ENCODE data around the gene PRKD1.

PRKD1 gene

DNA sequence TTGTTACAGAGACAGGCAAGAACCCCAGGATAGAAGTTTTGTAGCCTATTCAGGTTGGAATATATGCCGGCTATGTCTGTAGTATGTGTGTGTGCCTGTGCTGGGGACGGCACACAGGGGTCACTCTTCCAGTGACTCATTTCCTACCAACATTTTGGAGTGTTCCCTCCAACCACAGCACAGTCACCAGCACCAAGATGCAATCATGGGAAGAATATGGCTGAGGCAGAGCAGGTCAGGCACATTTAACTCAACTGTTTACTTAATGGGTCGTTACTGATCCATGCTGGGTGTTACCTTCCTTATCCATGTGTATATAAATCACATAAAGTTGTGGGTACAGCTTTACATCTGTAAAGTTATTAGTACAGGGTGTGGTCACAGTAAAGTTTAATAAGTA, 178.3 kb downstream of the PRKD1 start:
- H3K27ac ChIP-seq (ENCODE audit: insufficient read depth in 1 of 2, low read depth in 1 of 2, low read length in 2 of 2, poor library complexity in 1 of 2, severe bottlenecking in 2 of 2) = no peak overlapping the region

DNA sequence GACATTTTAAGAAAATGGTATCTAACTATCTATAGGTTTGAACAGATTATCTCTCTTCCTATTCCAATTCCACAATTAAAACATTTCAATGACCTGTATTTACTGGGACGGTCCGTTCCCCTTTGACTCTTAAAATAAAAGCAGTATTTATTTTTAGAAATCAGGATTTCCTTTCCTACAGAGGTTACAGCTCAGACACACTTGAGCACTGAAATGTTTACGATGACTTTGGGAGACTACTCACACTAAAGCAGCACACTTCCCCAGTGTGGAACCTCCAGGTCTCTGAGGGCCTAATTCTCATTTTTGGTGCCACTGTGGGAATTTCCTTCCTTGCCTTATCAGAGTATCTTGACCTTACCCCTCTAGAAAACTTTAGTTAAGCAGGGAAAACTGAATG, 181.8 kb downstream of the PRKD1 start:
- H3K27me3 ChIP-seq (replicated peaks in 2 of 5; ENCODE audit: control insufficient read depth in 4 of 5, insufficient read depth in 5 of 5, low read length in 4 of 5) = no peaks in the 10 kb centered on the region
- no peaks in the 10 kb centered on the region for H3K9me3 ChIP-seq (ENCODE audit: control extremely low read depth in 1 of 5, control insufficient read depth in 4 of 5, insufficient read depth in 2 of 5, low read depth in 1 of 5, low read length in 4 of 5)
- no peaks in the 10 kb centered on the region for H3K4me1 ChIP-seq (ENCODE audit: control extremely low read depth in 1 of 4, control insufficient read depth in 4 of 4, insufficient read depth in 4 of 4, low read length in 3 of 4)
- no peaks in the 10 kb centered on the region for H3K36me3 ChIP-seq (ENCODE audit: control insufficient read depth in 4 of 4, insufficient read depth in 4 of 4, low read length in 3 of 4)
- no peak for DNase-seq
- H3K27ac ChIP-seq (ENCODE audit: insufficient read depth in 1 of 2, low read depth in 1 of 2, low read length in 2 of 2, poor library complexity in 1 of 2, severe bottlenecking in 2 of 2) = no peak overlapping the region
- ChIA-PET CTCF (interaction anchor here (0.7 kb wide), 1 partner anchor 11 kb away, joined by 3 read pairs; no protein-coding TSS in a partner anchor), POLR2A (no interaction called here)
- no peak overlapping the region for H3K4me3 ChIP-seq (ENCODE audit: control insufficient read depth in 1 of 7, extremely low read depth in 1 of 7, insufficient read depth in 4 of 7, low read depth in 2 of 7, low read length in 6 of 7)
- WGBS (ENCODE audit: insufficient coverage) = 0% methylated on average over 3 of the region's 3 CpGs

More for the DNA sequence above, 178.3 kb downstream of the PRKD1 start:
- H3K9me3 ChIP-seq (ENCODE audit: control extremely low read depth in 1 of 5, control insufficient read depth in 4 of 5, insufficient read depth in 2 of 5, low read depth in 1 of 5, low read length in 4 of 5) = no peaks in the 10 kb centered on the region
- H3K4me3 ChIP-seq (ENCODE audit: control insufficient read depth in 1 of 7, extremely low read depth in 1 of 7, insufficient read depth in 4 of 7, low read depth in 2 of 7, low read length in 6 of 7) = no peak overlapping the region
- no peaks in the 10 kb centered on the region for H3K4me1 ChIP-seq (ENCODE audit: control extremely low read depth in 1 of 4, control insufficient read depth in 4 of 4, insufficient read depth in 4 of 4, low read length in 3 of 4)
- H3K36me3 ChIP-seq (ENCODE audit: control insufficient read depth in 4 of 4, insufficient read depth in 4 of 4, low read length in 3 of 4) = no peaks in the 10 kb centered on the region
- no CpG with 5 or more reads among the region's 3 CpGs for WGBS (ENCODE audit: insufficient coverage)
- ChIA-PET CTCF (no interaction called here), POLR2A (no interaction called here)
- peaks cover 0 to 2% (median 0%) of the 10 kb centered on the region in 5 experiments for H3K27me3 ChIP-seq (replicated peaks in 2 of 5; ENCODE audit: control insufficient read depth in 4 of 5, insufficient read depth in 5 of 5, low read length in 4 of 5)
- DNase-seq = no peak

DNA sequence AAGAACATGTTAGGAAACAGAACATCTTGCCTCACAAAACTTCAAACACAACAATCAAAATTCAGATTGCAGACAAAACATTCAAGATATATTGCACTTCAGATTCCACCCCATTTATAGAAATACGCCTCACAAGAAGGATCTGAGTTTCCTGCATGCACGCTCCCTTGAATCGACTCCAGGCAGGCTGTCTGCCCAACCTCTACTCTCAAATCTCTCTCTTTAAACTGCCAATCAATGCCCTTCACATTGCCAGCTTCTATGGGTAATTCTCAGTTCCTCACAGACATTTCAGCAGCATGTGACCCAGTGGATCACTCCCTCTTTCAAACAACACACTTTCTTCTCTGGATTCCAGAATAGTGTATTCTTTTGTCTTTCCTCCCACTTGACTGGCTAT, 184.1 kb downstream of the PRKD1 start:
- Histone ChIP-seq H3K36me3 (ENCODE audit: control insufficient read depth in 4 of 4, insufficient read depth in 4 of 4, low read length in 3 of 4) (no peaks in the 10 kb centered on the region), H3K27me3 (replicated peaks in 2 of 5; ENCODE audit: control insufficient read depth in 4 of 5, insufficient read depth in 5 of 5, low read length in 4 of 5) (no peaks in the 10 kb centered on the region), H3K27ac (ENCODE audit: insufficient read depth in 1 of 2, low read depth in 1 of 2, low read length in 2 of 2, poor library complexity in 1 of 2, severe bottlenecking in 2 of 2) (no peak overlapping the region), H3K4me3 (ENCODE audit: control insufficient read depth in 1 of 7, extremely low read depth in 1 of 7, insufficient read depth in 4 of 7, low read depth in 2 of 7, low read length in 6 of 7) (no peak overlapping the region), H3K4me1 (ENCODE audit: control extremely low read depth in 1 of 4, control insufficient read depth in 4 of 4, insufficient read depth in 4 of 4, low read length in 3 of 4) (no peaks in the 10 kb centered on the region), H3K9me3 (ENCODE audit: control extremely low read depth in 1 of 5, control insufficient read depth in 4 of 5, insufficient read depth in 2 of 5, low read depth in 1 of 5, low read length in 4 of 5) (no peaks in the 10 kb centered on the region)
- CTCF ChIA-PET = no interaction called here
- DNase-seq = no peak
- POLR2A ChIA-PET = no interaction called here
- WGBS (ENCODE audit: insufficient coverage) = 56% methylated on average over 3 of the region's 3 CpGs

DNA sequence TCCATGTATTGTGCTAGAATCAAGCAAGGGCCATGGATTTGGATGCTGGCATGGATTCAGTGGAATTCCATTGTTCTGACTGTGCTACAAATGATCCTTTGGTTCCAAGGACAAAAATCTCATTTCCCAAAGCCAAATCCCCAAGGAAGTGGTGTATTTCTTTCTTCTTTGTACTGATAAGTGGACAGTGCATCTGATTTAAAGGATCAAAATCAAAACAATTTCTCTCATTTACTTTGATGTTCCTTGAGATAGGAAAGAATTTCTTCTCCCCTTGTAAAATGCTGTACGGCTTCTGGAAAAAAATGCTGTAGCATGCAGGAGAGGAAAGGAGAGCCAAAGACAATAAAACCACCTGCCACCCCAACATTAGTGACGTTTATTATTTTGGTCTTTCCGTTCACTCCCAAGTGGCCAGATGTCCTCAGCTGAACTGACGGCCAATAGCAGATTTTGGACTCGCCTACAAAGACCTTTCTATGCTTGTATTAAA, 185.7 kb downstream of the PRKD1 start:
- CTCF ChIA-PET = no interaction called here
- no peaks in the 10 kb centered on the region for H3K4me1 ChIP-seq (ENCODE audit: control extremely low read depth in 1 of 4, control insufficient read depth in 4 of 4, insufficient read depth in 4 of 4, low read length in 3 of 4)
- POLR2A ChIA-PET = no interaction called here
- H3K27ac ChIP-seq (ENCODE audit: insufficient read depth in 1 of 2, low read depth in 1 of 2, low read length in 2 of 2, poor library complexity in 1 of 2, severe bottlenecking in 2 of 2) = no peak overlapping the region
- WGBS (ENCODE audit: insufficient coverage) = 100% methylated on average over 3 of the region's 5 CpGs
- no peaks in the 10 kb centered on the region for H3K27me3 ChIP-seq (replicated peaks in 2 of 5; ENCODE audit: control insufficient read depth in 4 of 5, insufficient read depth in 5 of 5, low read length in 4 of 5)
- H3K4me3 ChIP-seq (ENCODE audit: control insufficient read depth in 1 of 7, extremely low read depth in 1 of 7, insufficient read depth in 4 of 7, low read depth in 2 of 7, low read length in 6 of 7) = no peak overlapping the region
- H3K9me3 ChIP-seq (ENCODE audit: control extremely low read depth in 1 of 5, control insufficient read depth in 4 of 5, insufficient read depth in 2 of 5, low read depth in 1 of 5, low read length in 4 of 5) = no peaks in the 10 kb centered on the region
- DNase-seq = no peak
- H3K36me3 ChIP-seq (ENCODE audit: control insufficient read depth in 4 of 4, insufficient read depth in 4 of 4, low read length in 3 of 4) = no peaks in the 10 kb centered on the region

DNA sequence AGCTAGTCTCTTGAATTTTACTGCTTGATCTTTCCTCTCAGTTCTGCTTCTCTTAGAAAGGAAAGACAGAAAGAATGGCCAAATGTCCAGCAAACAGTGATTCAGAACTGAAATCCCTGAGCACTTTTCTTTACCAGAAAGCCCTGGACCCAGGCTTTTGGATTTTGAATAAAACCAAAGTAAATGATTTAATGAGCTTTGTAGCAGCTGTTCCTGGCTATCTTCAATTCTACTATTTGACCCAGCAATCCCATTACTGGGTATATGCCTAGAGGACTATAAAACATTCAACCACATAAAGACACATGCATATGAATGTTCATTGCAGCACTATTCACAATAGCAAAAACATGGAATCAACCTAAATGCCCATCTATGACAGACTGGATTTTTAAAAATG, 187.2 kb downstream of the PRKD1 start:
- ChIA-PET CTCF (no interaction called here), POLR2A (no interaction called here)
- no peak for DNase-seq
- Histone ChIP-seq H3K27me3 (replicated peaks in 2 of 5; ENCODE audit: control insufficient read depth in 4 of 5, insufficient read depth in 5 of 5, low read length in 4 of 5) (no peaks in the 10 kb centered on the region), H3K4me1 (ENCODE audit: control extremely low read depth in 1 of 4, control insufficient read depth in 4 of 4, insufficient read depth in 4 of 4, low read length in 3 of 4) (no peaks in the 10 kb centered on the region), H3K27ac (ENCODE audit: insufficient read depth in 1 of 2, low read depth in 1 of 2, low read length in 2 of 2, poor library complexity in 1 of 2, severe bottlenecking in 2 of 2) (no peak overlapping the region), H3K9me3 (ENCODE audit: control extremely low read depth in 1 of 5, control insufficient read depth in 4 of 5, insufficient read depth in 2 of 5, low read depth in 1 of 5, low read length in 4 of 5) (no peaks in the 10 kb centered on the region), H3K4me3 (ENCODE audit: control insufficient read depth in 1 of 7, extremely low read depth in 1 of 7, insufficient read depth in 4 of 7, low read depth in 2 of 7, low read length in 6 of 7) (no peak overlapping the region), H3K36me3 (ENCODE audit: control insufficient read depth in 4 of 4, insufficient read depth in 4 of 4, low read length in 3 of 4) (no peaks in the 10 kb centered on the region)

DNA sequence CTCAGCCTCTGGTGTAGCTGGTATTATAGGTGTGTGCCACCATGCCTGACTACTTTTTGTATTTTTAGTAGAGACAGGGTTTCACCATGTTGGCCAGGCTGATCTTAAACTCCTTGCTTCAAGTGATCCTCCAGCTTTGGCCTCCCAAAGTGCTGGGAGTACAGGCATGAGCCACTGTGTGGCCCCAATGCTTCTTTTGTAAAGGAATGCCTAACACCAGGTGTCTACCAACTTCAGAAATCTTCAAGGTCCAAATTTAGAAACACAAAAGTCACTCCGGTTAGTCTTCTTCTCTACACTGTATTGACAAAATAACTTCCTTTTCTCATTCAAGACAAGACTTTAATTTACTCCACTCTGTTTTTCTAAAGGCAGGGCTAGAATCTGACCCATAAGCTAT, 188.7 kb downstream of the PRKD1 start:
- CTCF ChIA-PET = no interaction called here
- H3K9me3 ChIP-seq (ENCODE audit: control extremely low read depth in 1 of 5, control insufficient read depth in 4 of 5, insufficient read depth in 2 of 5, low read depth in 1 of 5, low read length in 4 of 5) = no peaks in the 10 kb centered on the region
- H3K36me3 ChIP-seq (ENCODE audit: control insufficient read depth in 4 of 4, insufficient read depth in 4 of 4, low read length in 3 of 4) = no peaks in the 10 kb centered on the region
- no peaks in the 10 kb centered on the region for H3K27me3 ChIP-seq (replicated peaks in 2 of 5; ENCODE audit: control insufficient read depth in 4 of 5, insufficient read depth in 5 of 5, low read length in 4 of 5)
- H3K4me3 ChIP-seq (ENCODE audit: control insufficient read depth in 1 of 7, extremely low read depth in 1 of 7, insufficient read depth in 4 of 7, low read depth in 2 of 7, low read length in 6 of 7) = no peak overlapping the region
- no peaks in the 10 kb centered on the region for H3K4me1 ChIP-seq (ENCODE audit: control extremely low read depth in 1 of 4, control insufficient read depth in 4 of 4, insufficient read depth in 4 of 4, low read length in 3 of 4)
- WGBS (ENCODE audit: insufficient coverage) = 88% methylated on average over 1 of the region's 1 CpG
- DNase-seq = no peak
- POLR2A ChIA-PET = no interaction called here
- H3K27ac ChIP-seq (ENCODE audit: insufficient read depth in 1 of 2, low read depth in 1 of 2, low read length in 2 of 2, poor library complexity in 1 of 2, severe bottlenecking in 2 of 2) = no peak overlapping the region

DNA sequence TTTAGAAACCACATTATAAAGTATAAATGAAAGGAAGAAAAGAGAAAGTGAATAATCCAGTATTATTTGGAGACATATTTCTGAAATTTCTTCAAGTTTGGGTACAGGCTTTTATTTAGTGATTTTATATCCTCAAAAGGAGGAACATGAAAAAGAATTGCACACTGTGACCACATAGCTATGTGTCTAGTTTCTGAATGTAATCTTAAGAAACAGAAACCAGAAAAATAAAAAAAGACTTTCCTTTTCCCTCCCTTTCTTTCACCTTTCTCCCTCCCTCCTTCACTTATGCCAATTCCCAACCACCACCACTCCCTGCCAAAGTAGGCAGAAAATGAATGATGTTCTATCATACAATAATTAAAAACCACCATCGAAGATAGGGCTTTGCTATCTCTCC, 189.6 kb downstream of the PRKD1 start:
- H3K4me3 ChIP-seq (ENCODE audit: control insufficient read depth in 1 of 7, extremely low read depth in 1 of 7, insufficient read depth in 4 of 7, low read depth in 2 of 7, low read length in 6 of 7) = no peak overlapping the region
- H3K9me3 ChIP-seq (ENCODE audit: control extremely low read depth in 1 of 5, control insufficient read depth in 4 of 5, insufficient read depth in 2 of 5, low read depth in 1 of 5, low read length in 4 of 5) = no peaks in the 10 kb centered on the region
- DNase-seq = peak in 1 of 3 donors; percentile 29
- POLR2A ChIA-PET = no interaction called here
- no peaks in the 10 kb centered on the region for H3K36me3 ChIP-seq (ENCODE audit: control insufficient read depth in 4 of 4, insufficient read depth in 4 of 4, low read length in 3 of 4)
- CTCF ChIA-PET = no interaction called here
- no peaks in the 10 kb centered on the region for H3K27me3 ChIP-seq (replicated peaks in 2 of 5; ENCODE audit: control insufficient read depth in 4 of 5, insufficient read depth in 5 of 5, low read length in 4 of 5)
- no CpG with 5 or more reads among the region's 1 CpG for WGBS (ENCODE audit: insufficient coverage)
- no peak overlapping the region for H3K27ac ChIP-seq (ENCODE audit: insufficient read depth in 1 of 2, low read depth in 1 of 2, low read length in 2 of 2, poor library complexity in 1 of 2, severe bottlenecking in 2 of 2)
- H3K4me1 ChIP-seq (ENCODE audit: control extremely low read depth in 1 of 4, control insufficient read depth in 4 of 4, insufficient read depth in 4 of 4, low read length in 3 of 4) = no peaks in the 10 kb centered on the region

All from common myeloid progenitor, CD34-positive (primary cell).